HepG2 (cell line): ENCODE data around the gene NKX1-1. TPM values are rescaled to one million over a fixed set of nuclear protein-coding genes. Genes with fewer than 3 reads are reported as not detected.

Experiments used
- DBP ChIP-seq: sonication (generic); formaldehyde crosslinking; IDR thresholded peaks from 2 replicates; pipeline ENCODE4 v1.4.0; 2020; ENCODE audit warnings: missing genetic modification reagents; ENCODE audit errors: not compliant biosample characterization
- EEA1 ChIP-seq: sonication (generic); formaldehyde crosslinking; IDR thresholded peaks from 2 replicates; pipeline ENCODE4 v1.5.1; 2020; ENCODE audit warnings: mild to moderate bottlenecking, missing genetic modification reagents, borderline replicate concordance
- FOXA3 ChIP-seq: IDR thresholded peaks from 2 replicates; pipeline ENCODE4 v1.6.1; 2016; ENCODE audit warnings: missing genetic modification reagents, missing compliant biosample characterization
- ISL2 ChIP-seq: sonication (generic); formaldehyde crosslinking; IDR thresholded peaks from 2 replicates; pipeline ENCODE4 v1.5.0; 2020; ENCODE audit warnings: missing genetic modification reagents
- KLF16 ChIP-seq, 2 experiments: sonication (generic) in 1 of 2; formaldehyde crosslinking in 1 of 2; IDR thresholded peaks; 2 replicates each; pipeline versions ENCODE4 v1.6.1 to v1.8.0; 2016 to 2023; ENCODE audit warnings: missing genetic modification reagents in 2 of 2, missing compliant biosample characterization in 1 of 2
- MBNL3 ChIP-seq: fragments of 250-450 bp; sonication (Bioruptor Pico); conservative IDR thresholded peaks from 2 replicates; pipeline ENCODE4 v1.8.0; 2022; ENCODE audit warnings: mild to moderate bottlenecking, inconsistent platforms
- RFXANK ChIP-seq: IDR thresholded peaks from 2 replicates; pipeline ENCODE4 v1.6.1; 2016
- ZBTB38 ChIP-seq: sonication (generic); formaldehyde crosslinking; IDR thresholded peaks from 2 replicates; pipeline ENCODE4 v1.5.1; 2020; ENCODE audit warnings: mild to moderate bottlenecking, missing genetic modification reagents
- ZBTB39 ChIP-seq: sonication (generic); formaldehyde crosslinking; IDR thresholded peaks from 2 replicates; pipeline ENCODE4 v1.5.0; 2020; ENCODE audit warnings: missing genetic modification reagents
- ZBTB40 ChIP-seq, 2 experiments: fragments of 450-650 bp in 1 of 2; sonication (generic) in 1 of 2; formaldehyde crosslinking in 1 of 2; IDR thresholded peaks; 2 replicates each; pipeline versions ENCODE4 v1.6.1 to v1.8.0; 2016 to 2022; ENCODE audit warnings: antibody characterized with exemption in 1 of 2, mild to moderate bottlenecking in 1 of 2, missing genetic modification reagents in 1 of 2
- ZBTB49 ChIP-seq: sonication (generic); formaldehyde crosslinking; IDR thresholded peaks from 2 replicates; pipeline ENCODE4 v1.4.0; 2020; ENCODE audit warnings: missing genetic modification reagents, borderline replicate concordance
- ZNF607 ChIP-seq: sonication (generic); formaldehyde crosslinking; IDR thresholded peaks from 2 replicates; pipeline ENCODE4 v1.5.1; 2020; ENCODE audit warnings: missing genetic modification reagents, mild to moderate bottlenecking, borderline replicate concordance
- ZNF713 ChIP-seq: sonication (generic); formaldehyde crosslinking; IDR thresholded peaks from 2 replicates; pipeline ENCODE4 v1.4.0; 2020; ENCODE audit warnings: mild to moderate bottlenecking, missing genetic modification reagents
- polyA plus RNA-seq, 8 experiments: library from polyadenylated mRNA; depleted of rRNA in 3 of 8; stranded (reverse) in 7 of 8; unstranded in 1 of 8; fragments of >200 nt; fragmentation: Illumina TruSeq in 4 of 8; extraction: Trizol in 4 of 8; gene quantifications; 2 replicates each; pipeline versions ENCODE4 v1.2.1 to v1.2.3, GENCODE V29; 2011 to 2016; ENCODE audit warnings: low read depth in 4 of 8, missing spikeins in 1 of 8, mixed read lengths in 1 of 8; ENCODE audit not compliant: insufficient read depth in 1 of 8
- total RNA-seq, 5 experiments: library from RNA; depleted of rRNA; stranded (reverse); fragments of >200 nt; fragmentation: Illumina TruSeq; extraction: Trizol; gene quantifications; 2 replicates each; pipeline ENCODE4 v1.2.3, GENCODE V29; 2016; ENCODE audit warnings: low read depth in 1 of 5

NKX1-1 gene
- total and polyA plus RNA-seq, 2 of the 13 experiments (the other 11 are each of a cell fraction or from before 2014, with no cell fraction given) = not detected

GRCh38 chr4:1410491-1411325 is 4.5 kb upstream of the NKX1-1 start (continued):
- TF ChIP-seq EEA1 (CRISPR knock-in tag) (peak; percentile 100), ZNF713 (CRISPR knock-in tag) (peak; percentile 100), RFXANK (peak; percentile 98), KLF16 (CRISPR knock-in tag; IDR thresholded peaks at IDR 0.05) (peak; percentile 100), ZBTB38 (peak; percentile 100), FOXA3 (peak; percentile 94), ZBTB40 (IDR thresholded peaks at IDR 0.05) (no peak), ZBTB40 (CRISPR knock-in tag; IDR thresholded peaks at IDR 0.05) (peak; percentile 98), ISL2 (CRISPR knock-in tag) (peak; percentile 99), ZBTB49 (CRISPR knock-in tag) (peak; percentile 100), ZNF607 (CRISPR knock-in tag) (peak; percentile 100), ZBTB39 (CRISPR knock-in tag) (peak; percentile 100), MBNL3 (0 out of 2 replicates have a peak, but pooled peaks have one; percentile 78), DBP (CRISPR knock-in tag) (peak; percentile 100)
